H1 (cell line): ENCODE data around the gene MAPKAP1. TPM values are rescaled to one million over a fixed set of nuclear protein-coding genes. Genes with fewer than 3 reads are reported as not detected.

Experiments
- CTCF ChIA-PET: fragments of 300-600 bp; sonication (Branson Sonifier 250); formaldehyde crosslinking; loops from one replicate; lab custom pipeline; 2021; ENCODE audit not compliant: partially characterized antibody; lab: Charles Lee
- POLR2A ChIA-PET: fragments of 300-600 bp; sonication (Branson Sonifier 250); formaldehyde crosslinking; loops from one replicate; lab custom pipeline; 2021; ENCODE audit warnings: inconsistent platforms; ENCODE audit not compliant: partially characterized antibody; lab: Charles Lee
- DNase-seq, 2 experiments: peaks; one replicate each; pipeline versions ENCODE4 v3.0.0 to v3.0.0-alpha.2; 2010 to 2022; ENCODE audit warnings: low spot score in 2 of 2, low read depth in 1 of 2, mixed read lengths in 1 of 2
- FAIRE-seq: peaks from 2 replicates; lab custom pipeline; 2011; peaks lifted over from hg19 to GRCh38; lab: Jason Lieb, UNC
- H2AFZ ChIP-seq: 2 replicates; pipeline ENCODE4 v1.8.1; 2012; ENCODE audit warnings: low read length, inconsistent platforms
- H2AK5ac ChIP-seq: 2 replicates; pipeline ENCODE4 v1.6.1; 2013; ENCODE audit warnings: low read depth, low read length
- H2BK120ac ChIP-seq: replicated peaks from 2 replicates; pipeline ENCODE3; 2013; ENCODE audit warnings: low read depth, low read length, inconsistent platforms
- H2BK12ac ChIP-seq: 2 replicates; pipeline ENCODE4 v1.6.1; 2013; ENCODE audit warnings: low read depth, low read length
- H2BK15ac ChIP-seq: 2 replicates; pipeline ENCODE4 v1.6.1; 2013; ENCODE audit warnings: low read length
- H2BK20ac ChIP-seq: 2 replicates; pipeline ENCODE4 v1.6.1; 2013; ENCODE audit warnings: low read length
- H2BK5ac ChIP-seq: 2 replicates; pipeline ENCODE4 v1.6.1; 2013; ENCODE audit warnings: low read depth, low read length
- H3K14ac ChIP-seq: 2 replicates; pipeline ENCODE4 v1.6.1; 2013; ENCODE audit warnings: inconsistent platforms; ENCODE audit not compliant: insufficient read length
- H3K18ac ChIP-seq: 2 replicates; pipeline ENCODE4 v1.6.1; 2013; ENCODE audit warnings: low read length; ENCODE audit errors: extremely low read depth
- H3K23ac ChIP-seq: 2 replicates; pipeline ENCODE4 v1.6.1; 2013; ENCODE audit warnings: inconsistent platforms; ENCODE audit not compliant: insufficient read length
- H3K23me2 ChIP-seq: 2 replicates; pipeline ENCODE4 v1.6.1; 2013; ENCODE audit warnings: low read depth, low read length
- H3K27ac ChIP-seq: 2 replicates; pipeline ENCODE4 v1.6.1; 2011; ENCODE audit warnings: low read depth, low read length, inconsistent platforms
- H3K27me3 ChIP-seq, 4 experiments: replicated peaks in 1 of 4; 1 replicate in 1 of 4; 2 replicates in 3 of 4; pipeline versions ENCODE4 v1.6.1 to v1.8.1; 2011 to 2013; ENCODE audit warnings: low read length in 3 of 4, mild to moderate bottlenecking in 3 of 4, inconsistent platforms in 2 of 4, mixed read lengths in 2 of 4, moderate library complexity in 1 of 4; ENCODE audit not compliant: control insufficient read depth in 3 of 4, insufficient read depth in 3 of 4; ENCODE audit errors: extremely low read depth in 1 of 4
- H3K36me3 ChIP-seq, 4 experiments: 2 replicates each; pipeline versions ENCODE4 v1.6.1 to v1.8.1; 2011 to 2013; ENCODE audit warnings: mild to moderate bottlenecking in 4 of 4, low read length in 3 of 4, moderate library complexity in 2 of 4, control low read depth in 1 of 4, inconsistent platforms in 1 of 4; ENCODE audit not compliant: insufficient read depth in 4 of 4, control insufficient read depth in 2 of 4
- H3K4ac ChIP-seq: replicated peaks from 2 replicates; pipeline ENCODE3; 2013; ENCODE audit warnings: low read length, low read depth, mixed read lengths, inconsistent platforms; ENCODE audit not compliant: insufficient read length
- H3K4me1 ChIP-seq, 4 experiments: replicated peaks in 1 of 4; 1 replicate in 1 of 4; 2 replicates in 3 of 4; pipeline versions ENCODE4 v1.6.1 to v1.8.1; 2011 to 2013; ENCODE audit warnings: low read length in 3 of 4, inconsistent platforms in 2 of 4, mixed read lengths in 1 of 4; ENCODE audit not compliant: insufficient read depth in 4 of 4, control insufficient read depth in 3 of 4
- H3K4me2 ChIP-seq, 2 experiments: 2 replicates each; pipeline versions ENCODE4 v1.6.1 to v1.8.1; 2011 to 2013; ENCODE audit warnings: low read depth in 2 of 2, low read length in 2 of 2, control low read depth in 1 of 2, inconsistent platforms in 1 of 2, mild to moderate bottlenecking in 1 of 2; ENCODE audit not compliant: insufficient read depth in 1 of 2
- H3K4me3 ChIP-seq, 4 experiments: fragments of 200-600, 300-600 bp in 1 of 4; sonication (generic), shearing (Covaris generic), sonication (Bioruptor Twin) in 1 of 4; 2 replicates each; pipeline versions ENCODE4 v1.5.1 to v1.8.1; 2011 to 2016; ENCODE audit warnings: low read length in 4 of 4, low read depth in 3 of 4, control low read depth in 2 of 4, inconsistent platforms in 2 of 4, mild to moderate bottlenecking in 2 of 4, mixed read lengths in 1 of 4, moderate library complexity in 1 of 4; ENCODE audit not compliant: insufficient read depth in 2 of 4; ENCODE audit errors: extremely low read depth in 1 of 4
- H3K56ac ChIP-seq: replicated peaks from 2 replicates; pipeline ENCODE3; 2013; ENCODE audit warnings: low read depth, mild to moderate bottlenecking, mixed read lengths, low read length, inconsistent platforms; ENCODE audit not compliant: insufficient read length
- H3K79me1 ChIP-seq: 2 replicates; pipeline ENCODE4 v1.6.1; 2013; ENCODE audit warnings: low read depth, low read length, control low read depth
- H3K79me2 ChIP-seq, 2 experiments: 2 replicates each; pipeline versions ENCODE4 v1.6.1 to v1.8.1; 2012 to 2013; ENCODE audit warnings: low read length in 2 of 2, mild to moderate bottlenecking in 2 of 2, inconsistent platforms in 1 of 2; ENCODE audit not compliant: insufficient read depth in 2 of 2, control insufficient read depth in 1 of 2
- H3K9ac ChIP-seq, 4 experiments: replicated peaks in 1 of 4; 1 replicate in 1 of 4; 2 replicates in 3 of 4; pipeline versions ENCODE4 v1.6.1 to v1.8.1; 2011 to 2013; ENCODE audit warnings: low read depth in 3 of 4, low read length in 3 of 4, control low read depth in 2 of 4, mild to moderate bottlenecking in 2 of 4, moderate library complexity in 2 of 4, inconsistent platforms in 1 of 4; ENCODE audit errors: extremely low read depth in 1 of 4
- H3K9me3 ChIP-seq, 2 experiments: 2 replicates each; pipeline versions ENCODE4 v1.6.1 to v1.8.1; 2012 to 2013; ENCODE audit warnings: mild to moderate bottlenecking in 2 of 2, moderate library complexity in 2 of 2, control low read depth in 1 of 2, inconsistent platforms in 1 of 2, low read depth in 1 of 2, low read length in 1 of 2, mixed read lengths in 1 of 2; ENCODE audit not compliant: insufficient read depth in 2 of 2
- H4K20me1 ChIP-seq, 2 experiments: replicated peaks in 1 of 2; 2 replicates each; pipeline versions ENCODE3 to v1.8.1; 2011 to 2013; ENCODE audit warnings: inconsistent platforms in 2 of 2, low read length in 2 of 2, mild to moderate bottlenecking in 1 of 2; ENCODE audit not compliant: insufficient read depth in 2 of 2, control insufficient read depth in 1 of 2
- H4K5ac ChIP-seq: 2 replicates; pipeline ENCODE4 v1.6.1; 2013; ENCODE audit warnings: low read length, low read depth, mixed read lengths, inconsistent platforms; ENCODE audit not compliant: insufficient read length
- H4K8ac ChIP-seq: 2 replicates; pipeline ENCODE4 v1.8.0; 2013; ENCODE audit warnings: mild to moderate bottlenecking, moderate library complexity, low read length, inconsistent platforms; ENCODE audit not compliant: insufficient read depth; ENCODE audit errors: extremely low read depth
- H4K91ac ChIP-seq: replicated peaks from 2 replicates; pipeline ENCODE3; 2013; ENCODE audit warnings: low read length, mixed read lengths, inconsistent platforms; ENCODE audit not compliant: insufficient read length
- BRCA1 ChIP-seq: IDR thresholded peaks from 2 replicates; pipeline ENCODE4 v1.6.1; 2012; ENCODE audit warnings: low read depth, low read length, improper control_type of control experiment
- CEBPB ChIP-seq: IDR thresholded peaks from 2 replicates; pipeline ENCODE4 v1.6.1; 2012; ENCODE audit warnings: low read depth, low read length
- EGR1 ChIP-seq: IDR thresholded peaks from 2 replicates; pipeline ENCODE4 v1.6.1; 2011; ENCODE audit warnings: low read depth, low read length, borderline replicate concordance
- JUND ChIP-seq: IDR thresholded peaks from 2 replicates; pipeline ENCODE4 v1.6.1; 2011; ENCODE audit warnings: mild to moderate bottlenecking, improper control_type of control experiment, low read length
- MAFK ChIP-seq: IDR thresholded peaks from 2 replicates; pipeline ENCODE4 v1.6.1; 2012; ENCODE audit warnings: low read depth, mild to moderate bottlenecking, improper control_type of control experiment, low read length
- RXRA ChIP-seq: IDR thresholded peaks from 2 replicates; pipeline ENCODE4 v1.6.1; 2011; ENCODE audit warnings: low read depth, mild to moderate bottlenecking, low read length, moderate library complexity; ENCODE audit not compliant: insufficient read depth
- WGBS, 2 experiments: shearing (Covaris generic) in 1 of 2; methylation state at CpG; one replicate each; pipeline versions ENCODE4 v1.1.6 to v1.1.7; 2013 to 2015; ENCODE audit warnings: low lambda C conversion rate in 2 of 2, mixed read lengths in 2 of 2, inconsistent platforms in 1 of 2, low coverage in 1 of 2, missing lambda C conversion rate in 1 of 2; ENCODE audit not compliant: insufficient replicate concordance in 2 of 2, insufficient coverage in 1 of 2, insufficient read length in 1 of 2; ENCODE audit errors: extremely low coverage in 1 of 2, missing lambda C conversion rate in 1 of 2; 5-methylcytosine and 5-hydroxymethylcytosine counted together
- polyA plus RNA-seq, 7 experiments: library from polyadenylated mRNA; depleted of rRNA in 3 of 7; stranded (reverse) in 5 of 7; unstranded in 2 of 7; fragments of >200 nt in 5 of 7; fragments of 200-250 nt in 2 of 7; gene quantifications; 1 replicate in 5 of 7; 2 replicates in 1 of 7; 4 replicates in 1 of 7; pipeline versions ENCODE4 v1.2.1 to v1.2.3, GENCODE V29; 2011 to 2013; ENCODE audit warnings: missing spikeins in 2 of 7, mixed read lengths in 2 of 7
- total RNA-seq: library from RNA; stranded (reverse); fragmentation: NEBNext Ultra II Directional; extraction: Animal tissue kit (Norgen Biotek cat#: 25700); gene quantifications from 2 replicates; pipeline ENCODE4 v1.2.1, GENCODE V29; 2021
- TF ChIP-seq, protein P1 (sequence below): IDR thresholded peaks from 2 replicates; pipeline ENCODE4 v1.6.1; 2011; ENCODE audit warnings: low read depth, mild to moderate bottlenecking, low read length; ENCODE audit not compliant: insufficient read depth

The MAPKAP1 gene
- total and polyA plus RNA-seq, 2 of the 8 experiments (the other 6 are each of a cell fraction or from before 2014, with no cell fraction given), result 79.2 to 140 TPM

- H3K9me3 ChIP-seq, result no peaks in the 10 kb centered on the region
- H2BK120ac ChIP-seq, result no peak overlapping the region
- H3K23ac ChIP-seq, result no peak overlapping the region
- H4K91ac ChIP-seq, result no peak overlapping the region
- CTCF ChIA-PET, result interaction anchor here (0.8 to 1.3 kb wide), 2 partner anchors 9 to 41 kb away, joined by 3 read pairs; no protein-coding TSS in a partner anchor
- no peaks in the 10 kb centered on the region for H3K27me3 ChIP-seq
- POLR2A ChIA-PET, result interaction anchor here (1.6 kb wide), 1 partner anchor 11 kb away, joined by 4 read pairs; no protein-coding TSS in a partner anchor
- 91% methylated on average over 8 of the region's 10 CpGs; no CpG with 5 or more reads in 1 of the 2 experiments for WGBS, 2 experiments
- no peak overlapping the region for H3K4me2 ChIP-seq
- H3K36me3 ChIP-seq, result no peaks in the 10 kb centered on the region
- no peak overlapping the region for H3K14ac ChIP-seq
- no peaks in the 10 kb centered on the region for H3K23me2 ChIP-seq
- no peak for FAIRE-seq
- no peak overlapping the region for H2BK12ac ChIP-seq
- H4K20me1 ChIP-seq, result no peaks in the 10 kb centered on the region
- H3K79me2 ChIP-seq, result no peaks in the 10 kb centered on the region
- TF ChIP-seq CEBPB (no peak), BRCA1 (no peak), RXRA (no peak), MAFK (no peak), JUND (no peak), EGR1 (no peak)
- TF ChIP-seq, protein P1, sequence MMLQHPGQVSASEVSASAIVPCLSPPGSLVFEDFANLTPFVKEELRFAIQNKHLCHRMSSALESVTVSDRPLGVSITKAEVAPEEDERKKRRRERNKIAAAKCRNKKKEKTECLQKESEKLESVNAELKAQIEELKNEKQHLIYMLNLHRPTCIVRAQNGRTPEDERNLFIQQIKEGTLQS, result no peak
- TF ChIP-seq, all 59 proteins: peak for 0
- no peak for DNase-seq
- Histone ChIP-seq H3K4ac (no peak overlapping the region), H3K18ac (no peak overlapping the region), H2AK5ac (no peak overlapping the region), H3K4me3 (no peak overlapping the region), H3K79me1 (no peaks in the 10 kb centered on the region), H4K5ac (no peak overlapping the region), H3K56ac (no peak overlapping the region), H3K9ac (no peak overlapping the region; a peak in 1 of 7 replicates), H4K8ac (no peak overlapping the region), H2BK5ac (no peak overlapping the region), H2AFZ (no peak overlapping the region; the same call in 1 of the 2 replicates), H2BK20ac (no peak overlapping the region), H3K4me1 (no peaks in the 10 kb centered on the region; a peak in 1 of 7 replicates), H2BK15ac (no peak overlapping the region), H3K27ac (no peak overlapping the region)
Measured at GRCh38 chr9:125422853-125423252, 284.2 kb downstream of the MAPKAP1 start.
